AG04449 (cell line): Measurements from ENCODE around the gene RGS4.

ENCODE experiments used
- CTCF ChIA-PET: fragments of 350-600 bp; formaldehyde crosslinking; extraction: SDS; loops from one replicate; lab custom pipeline; 2021; ENCODE audit warnings: antibody characterized with exemption; lab: Yijun Ruan, JAX
- POLR2A ChIA-PET: fragments of 400-600, 350-600 bp; formaldehyde crosslinking; extraction: SDS; loops from one replicate; lab custom pipeline; 2020; ENCODE audit warnings: antibody characterized with exemption, inconsistent platforms; lab: Yijun Ruan, JAX
- DNase-seq: peaks from one replicate; pipeline ENCODE4 v3.0.0-alpha.2; 2010; ENCODE audit warnings: low read depth, low spot score
- H3K4me3 ChIP-seq: 2 replicates; pipeline ENCODE4 v1.5.1; 2011; ENCODE audit warnings: low read depth, mild to moderate bottlenecking, control low read depth, low read length
- TF ChIP-seq, protein P1 (sequence below): IDR thresholded peaks from one replicate; pipeline ENCODE4 v1.5.1; 2011; ENCODE audit warnings: mild to moderate bottlenecking, moderate library complexity, low read length, control low read depth, inconsistent platforms; ENCODE audit not compliant: insufficient read depth; ENCODE audit errors: missing control alignments

RGS4 gene

DNA sequence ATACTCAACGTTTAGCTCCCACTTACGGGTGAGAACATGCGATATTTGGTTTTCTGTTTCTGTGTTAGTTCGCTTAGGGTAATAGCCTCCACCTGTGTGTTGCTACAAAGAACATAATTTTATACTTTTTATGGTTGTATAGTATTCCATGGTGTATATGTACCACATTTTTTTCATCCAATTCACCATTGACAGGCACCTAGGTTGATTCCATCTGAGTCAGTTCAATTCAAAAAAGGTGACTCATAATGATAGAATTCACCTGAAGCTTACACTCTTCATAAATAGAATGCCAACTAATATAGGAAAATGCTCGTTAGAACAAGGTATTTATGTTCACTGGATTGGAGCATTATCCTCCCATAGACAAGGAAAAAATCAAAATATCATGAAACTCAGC, 38.5 kb downstream of the RGS4 start:
- no peak for DNase-seq
- TF ChIP-seq, protein P1, sequence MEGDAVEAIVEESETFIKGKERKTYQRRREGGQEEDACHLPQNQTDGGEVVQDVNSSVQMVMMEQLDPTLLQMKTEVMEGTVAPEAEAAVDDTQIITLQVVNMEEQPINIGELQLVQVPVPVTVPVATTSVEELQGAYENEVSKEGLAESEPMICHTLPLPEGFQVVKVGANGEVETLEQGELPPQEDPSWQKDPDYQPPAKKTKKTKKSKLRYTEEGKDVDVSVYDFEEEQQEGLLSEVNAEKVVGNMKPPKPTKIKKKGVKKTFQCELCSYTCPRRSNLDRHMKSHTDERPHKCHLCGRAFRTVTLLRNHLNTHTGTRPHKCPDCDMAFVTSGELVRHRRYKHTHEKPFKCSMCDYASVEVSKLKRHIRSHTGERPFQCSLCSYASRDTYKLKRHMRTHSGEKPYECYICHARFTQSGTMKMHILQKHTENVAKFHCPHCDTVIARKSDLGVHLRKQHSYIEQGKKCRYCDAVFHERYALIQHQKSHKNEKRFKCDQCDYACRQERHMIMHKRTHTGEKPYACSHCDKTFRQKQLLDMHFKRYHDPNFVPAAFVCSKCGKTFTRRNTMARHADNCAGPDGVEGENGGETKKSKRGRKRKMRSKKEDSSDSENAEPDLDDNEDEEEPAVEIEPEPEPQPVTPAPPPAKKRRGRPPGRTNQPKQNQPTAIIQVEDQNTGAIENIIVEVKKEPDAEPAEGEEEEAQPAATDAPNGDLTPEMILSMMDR = no peak
- CTCF ChIA-PET = interaction anchor here (0.7 kb wide), 1 partner anchor 229 kb away, joined by 3 read pairs; no protein-coding TSS in a partner anchor
- POLR2A ChIA-PET = no interaction called here
- H3K4me3 ChIP-seq = no peak overlapping the region

DNA sequence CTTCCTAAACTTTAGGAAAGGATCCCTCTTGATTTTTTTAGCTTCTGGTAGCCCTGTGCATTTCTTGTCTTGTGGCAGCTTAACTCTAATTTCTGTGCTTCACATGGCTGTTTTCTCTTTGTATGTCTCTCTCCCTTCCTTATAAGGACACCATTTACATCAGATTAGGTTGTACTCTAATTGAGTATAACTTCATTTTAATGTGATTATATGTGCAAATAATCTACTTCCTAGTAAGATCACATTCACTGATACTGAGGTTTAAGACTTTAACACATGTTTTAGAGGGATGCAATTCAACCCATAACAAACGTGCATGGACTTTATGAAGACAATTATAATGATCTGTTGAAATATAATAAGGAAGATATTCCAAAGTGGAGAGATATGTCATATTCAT, 46.7 kb downstream of the RGS4 start:
- TF ChIP-seq, protein P1 = no peak
- POLR2A ChIA-PET = no interaction called here
- H3K4me3 ChIP-seq = no peak overlapping the region
- CTCF ChIA-PET = no interaction called here
- DNase-seq = no peak

DNA sequence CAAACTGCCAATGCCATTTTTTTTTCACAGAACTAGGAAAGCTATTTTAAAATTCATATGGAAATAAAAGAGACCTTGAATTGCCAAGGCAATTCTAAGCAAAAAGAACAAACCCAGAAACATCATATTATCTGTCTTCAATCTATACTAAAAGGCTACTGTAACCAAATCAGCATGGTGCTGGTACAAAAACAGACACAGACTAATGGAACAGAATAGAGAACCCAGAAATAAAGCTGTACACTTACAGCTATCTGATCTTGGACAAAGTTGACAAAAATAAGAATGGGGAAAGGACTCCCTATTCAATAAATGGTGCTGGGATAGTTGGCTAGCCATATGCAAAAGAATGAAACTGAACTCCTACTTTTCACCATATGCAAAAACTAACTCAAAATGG, 50.5 kb downstream of the RGS4 start:
- POLR2A ChIA-PET = no interaction called here
- DNase-seq = no peak
- no peak overlapping the region for H3K4me3 ChIP-seq
- TF ChIP-seq, protein P1 = no peak
- CTCF ChIA-PET = no interaction called here

DNA sequence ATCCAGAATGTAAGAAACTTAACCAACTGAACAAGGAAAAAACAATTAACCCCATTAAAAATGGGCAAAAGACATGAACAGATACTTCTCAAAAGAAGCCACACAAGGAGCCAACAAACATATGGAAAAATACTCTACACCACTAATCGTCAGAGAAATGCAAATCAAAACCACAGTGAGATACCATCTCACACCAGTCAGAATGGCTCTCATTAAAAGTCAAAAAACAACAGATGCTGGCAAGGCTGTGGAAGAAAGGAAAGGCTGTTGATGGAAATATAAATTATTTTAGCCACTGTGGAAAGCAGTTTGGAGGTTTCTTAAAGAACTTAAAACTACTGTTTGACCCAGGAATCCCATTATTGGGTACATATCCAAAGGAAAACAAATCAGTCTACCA, 51.2 kb downstream of the RGS4 start:
- POLR2A ChIA-PET = no interaction called here
- DNase-seq = no peak
- H3K4me3 ChIP-seq = no peak overlapping the region
- CTCF ChIA-PET = no interaction called here
- TF ChIP-seq, protein P1 = no peak

DNA sequence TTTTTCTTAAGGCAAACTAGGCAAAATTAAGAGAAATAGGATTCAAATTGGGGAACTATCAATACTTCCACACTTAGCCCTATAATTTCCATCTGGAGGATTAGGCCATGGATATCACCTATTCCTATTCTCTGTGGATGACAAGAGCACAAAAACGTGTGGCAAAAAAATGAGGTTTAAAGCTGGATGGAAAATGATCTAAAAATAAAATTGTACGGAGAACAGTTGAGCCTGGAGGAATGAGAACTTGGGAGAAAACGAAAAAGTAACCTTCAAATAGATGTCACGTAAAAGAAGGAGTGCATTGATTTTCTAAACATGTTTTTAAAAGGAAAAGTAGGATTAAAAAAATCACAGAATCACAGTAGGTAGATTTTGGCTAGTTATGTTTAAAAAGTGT, 55.7 kb downstream of the RGS4 start:
- TF ChIP-seq, protein P1 = no peak
- no peak for DNase-seq
- H3K4me3 ChIP-seq = no peak overlapping the region
- CTCF ChIA-PET = interaction anchor here (1.0 kb wide), 1 partner anchor 68 kb away, joined by 4 read pairs; no protein-coding TSS in a partner anchor
- POLR2A ChIA-PET = no interaction called here
